ENCODE measurements around the gene ATAT1.

DNA sequence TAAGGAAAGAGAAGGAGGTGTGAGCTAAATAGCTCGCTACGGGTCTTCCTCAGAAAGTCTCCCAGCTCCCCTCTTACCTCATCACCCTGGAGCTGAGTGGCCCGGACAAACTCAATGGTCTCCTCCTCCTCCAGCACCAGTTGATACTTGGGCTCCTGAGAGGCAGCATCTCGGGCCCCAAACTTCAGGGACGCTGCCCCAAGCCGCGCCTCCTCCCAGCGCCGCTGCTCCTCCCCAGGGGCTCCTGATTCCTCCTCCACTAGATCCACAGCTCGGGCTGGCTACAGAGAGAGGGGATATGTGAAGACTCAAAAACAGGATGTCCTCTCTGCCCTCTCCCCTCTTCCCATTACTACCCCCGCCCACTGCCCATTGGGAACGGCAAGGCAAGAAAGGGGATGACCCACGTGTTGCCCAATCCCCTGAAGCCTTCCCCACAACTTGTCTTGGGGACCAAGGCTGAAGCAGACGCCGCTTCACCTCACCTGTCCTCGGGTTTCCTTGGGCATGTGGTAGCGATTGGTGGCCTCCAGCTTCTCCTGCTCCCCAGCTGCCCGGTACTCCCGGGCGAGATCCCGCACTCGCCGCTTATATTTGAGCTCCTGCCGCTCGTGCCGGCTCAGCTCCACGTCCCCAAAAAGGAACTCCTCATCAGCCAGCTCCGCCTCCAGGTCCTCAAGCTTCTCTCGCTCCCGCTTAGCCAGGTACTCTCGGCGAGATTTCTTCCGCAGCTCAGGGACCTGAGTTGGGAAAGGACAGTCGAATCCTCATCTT is 38.5 kb downstream of the ATAT1 start:
- TF ChIP-seq POLR2A (IDR thresholded peaks at IDR 0.05): no peak
- TF ChIP-seq, protein P1, sequence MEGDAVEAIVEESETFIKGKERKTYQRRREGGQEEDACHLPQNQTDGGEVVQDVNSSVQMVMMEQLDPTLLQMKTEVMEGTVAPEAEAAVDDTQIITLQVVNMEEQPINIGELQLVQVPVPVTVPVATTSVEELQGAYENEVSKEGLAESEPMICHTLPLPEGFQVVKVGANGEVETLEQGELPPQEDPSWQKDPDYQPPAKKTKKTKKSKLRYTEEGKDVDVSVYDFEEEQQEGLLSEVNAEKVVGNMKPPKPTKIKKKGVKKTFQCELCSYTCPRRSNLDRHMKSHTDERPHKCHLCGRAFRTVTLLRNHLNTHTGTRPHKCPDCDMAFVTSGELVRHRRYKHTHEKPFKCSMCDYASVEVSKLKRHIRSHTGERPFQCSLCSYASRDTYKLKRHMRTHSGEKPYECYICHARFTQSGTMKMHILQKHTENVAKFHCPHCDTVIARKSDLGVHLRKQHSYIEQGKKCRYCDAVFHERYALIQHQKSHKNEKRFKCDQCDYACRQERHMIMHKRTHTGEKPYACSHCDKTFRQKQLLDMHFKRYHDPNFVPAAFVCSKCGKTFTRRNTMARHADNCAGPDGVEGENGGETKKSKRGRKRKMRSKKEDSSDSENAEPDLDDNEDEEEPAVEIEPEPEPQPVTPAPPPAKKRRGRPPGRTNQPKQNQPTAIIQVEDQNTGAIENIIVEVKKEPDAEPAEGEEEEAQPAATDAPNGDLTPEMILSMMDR (IDR thresholded peaks at IDR 0.05): no peak
